Activated CD4-positive, CD25-positive, alpha-beta regulatory T cell treated with anti-CD3 and anti-CD28 coated beads, Interleukin-2, amount 50 U/mL, for 16 hours (primary cell): ENCODE measurements around the gene ADIPOR1.

Experiments
- DNase-seq: peaks from one replicate; pipeline ENCODE4 v3.0.0-alpha.2; 2020; ENCODE audit warnings: low read depth, low spot score

ADIPOR1 gene

GRCh38 chr1:202968895-202969295, 10.8 kb upstream of the ADIPOR1 start:
- no peak for DNase-seq

- no peak for DNase-seq
Measured at GRCh38 chr1:202968351-202968750, 10.2 kb upstream of the ADIPOR1 start.

- DNase-seq = no peak
Measured at GRCh38 chr1:202967684-202968281, 9.7 kb upstream of the ADIPOR1 start.

GRCh38 chr1:202966006-202966898, 8.1 kb upstream of the ADIPOR1 start:
- no peak for DNase-seq

GRCh38 chr1:202965422-202965821, 7.3 kb upstream of the ADIPOR1 start:
- no peak for DNase-seq

- no peak for DNase-seq
Measured at GRCh38 chr1:202964791-202965410, 6.8 kb upstream of the ADIPOR1 start.

GRCh38 chr1:202961220-202961880, 3.2 kb upstream of the ADIPOR1 start:
- DNase-seq = no peak

GRCh38 chr1:202959276-202959620, 1.1 kb upstream of the ADIPOR1 start:
- no peak for DNase-seq

GRCh38 chr1:202958544-202959275, 598 bp upstream of the ADIPOR1 start:
- DNase-seq = no peak

GRCh38 chr1:202956969-202957368, 1.1 kb downstream of the ADIPOR1 start:
- no peak for DNase-seq

- no peak for DNase-seq
Measured at GRCh38 chr1:202954057-202954745, 3.9 kb downstream of the ADIPOR1 start.

- DNase-seq = no peak
Measured at GRCh38 chr1:202953392-202953791, 4.7 kb downstream of the ADIPOR1 start.

- DNase-seq = no peak
Measured at GRCh38 chr1:202952818-202953217, 5.3 kb downstream of the ADIPOR1 start.

GRCh38 chr1:202952099-202952498, 6.0 kb downstream of the ADIPOR1 start:
- DNase-seq = no peak

- no peak for DNase-seq
Measured at GRCh38 chr1:202951437-202951836, 6.7 kb downstream of the ADIPOR1 start.

GRCh38 chr1:202945483-202945882, 12.6 kb downstream of the ADIPOR1 start:
- DNase-seq = no peak

- DNase-seq = no peak
Measured at GRCh38 chr1:202944438-202944921, 13.6 kb downstream of the ADIPOR1 start.

GRCh38 chr1:202942426-202942825, 15.7 kb downstream of the ADIPOR1 start:
- no peak for DNase-seq

GRCh38 chr1:202941372-202941771, 16.7 kb downstream of the ADIPOR1 start:
- no peak for DNase-seq

- no peak for DNase-seq
Measured at GRCh38 chr1:202940561-202940960, 17.6 kb downstream of the ADIPOR1 start.
